Neutrophil (primary cell): Measurements from ENCODE around the gene TMTC1.
A peak's percentile ranks its signal among the peaks of the same experiment; 100 is the strongest.
"Not testable (repeated sequence)": the region's sequence is repeated elsewhere in the genome, so short reads cannot be mapped to it uniquely, and the experiment has no call there.

Source experiments
- H3K27ac ChIP-seq: fragments of 200-600 bp; sonication (generic); 2 replicates; pipeline ENCODE4 v1.5.1; 2016; ENCODE audit warnings: mild to moderate bottlenecking, moderate library complexity
- H3K27me3 ChIP-seq: fragments of 200-600 bp; sonication (generic); 2 replicates; pipeline ENCODE4 v1.6.0; 2016; ENCODE audit warnings: mild to moderate bottlenecking
- H3K36me3 ChIP-seq: fragments of 200-600 bp; sonication (generic); 2 replicates; pipeline ENCODE4 v1.5.1; 2017
- H3K4me1 ChIP-seq, 2 experiments: fragments of 200-600 bp in 1 of 2; sonication (generic) in 1 of 2; 1 replicate in 1 of 2; 2 replicates in 1 of 2; pipeline versions ENCODE4 v1.5.1 to v1.6.1; 2013 to 2016; ENCODE audit warnings: low read depth in 1 of 2, low read length in 1 of 2, mild to moderate bottlenecking in 1 of 2, moderate library complexity in 1 of 2; ENCODE audit not compliant: control insufficient read depth in 1 of 2, insufficient read depth in 1 of 2
- H3K4me3 ChIP-seq, 2 experiments: fragments of 200-600 bp in 1 of 2; sonication (generic) in 1 of 2; 1 replicate in 1 of 2; 2 replicates in 1 of 2; pipeline ENCODE4 v1.5.1; 2013 to 2016; ENCODE audit warnings: low read depth in 1 of 2, low read length in 1 of 2, mild to moderate bottlenecking in 1 of 2, moderate library complexity in 1 of 2
- H3K9me3 ChIP-seq: fragments of 200-600 bp; sonication (generic); 2 replicates; pipeline ENCODE4 v1.5.1; 2016
- TF ChIP-seq, protein P1 (sequence below): fragments of 200-600 bp; sonication (generic); IDR thresholded peaks from 2 replicates; pipeline ENCODE4 v1.5.1; 2016; ENCODE audit warnings: antibody characterized with exemption

Gene TMTC1

DNA sequence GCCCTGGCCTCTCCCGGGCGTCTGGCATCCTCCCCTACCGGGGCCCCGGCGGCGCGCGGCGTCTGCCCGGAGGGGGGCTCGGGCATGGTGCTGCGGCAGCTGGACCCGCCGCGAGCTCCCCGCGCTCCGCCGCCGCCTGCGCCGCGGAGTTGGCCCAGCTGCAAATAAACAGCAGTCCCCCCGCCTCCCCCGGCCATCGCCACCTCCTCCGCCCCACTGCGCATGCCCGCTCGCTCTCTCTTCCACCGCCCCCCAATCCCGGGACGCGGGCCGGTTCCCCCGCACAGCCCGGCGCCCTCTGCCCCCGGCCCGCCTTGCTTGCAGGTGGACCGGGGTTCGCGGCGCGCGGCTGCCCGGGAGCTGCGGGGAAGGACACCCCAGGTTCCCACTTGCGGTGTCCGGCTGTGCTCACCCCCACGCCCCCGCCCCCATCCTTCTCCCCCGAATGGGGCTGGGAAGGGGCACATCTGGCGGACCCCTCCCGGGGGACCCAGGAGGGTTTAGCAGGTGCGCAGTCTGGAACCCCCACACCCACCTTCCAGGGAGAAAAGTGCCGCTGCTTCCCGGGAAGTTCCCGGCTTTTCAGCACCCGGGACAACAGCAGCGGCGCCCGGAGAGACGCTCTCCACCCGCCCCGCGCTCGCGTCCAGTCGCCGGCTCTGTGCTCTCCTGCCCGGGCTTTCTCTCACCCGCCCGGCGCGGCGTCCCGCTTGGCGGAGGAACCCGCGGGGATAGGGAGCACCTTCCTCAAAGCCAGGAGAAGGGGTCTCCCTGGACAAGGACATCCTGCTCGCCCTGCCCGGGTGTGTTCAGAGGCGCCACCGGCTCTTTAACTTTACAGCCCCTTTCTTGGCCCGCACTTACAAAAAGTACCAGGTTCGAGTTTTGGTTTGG, at the start of gene TMTC1:
Gene TMTC1 (minus strand): TSS at position 170 of the 894 bp plus-strand sequence. CDS start 191 bp downstream, outside the sequence.
- Histone ChIP-seq H3K27ac (peak within 1 kb of the TSS; percentile 73), H3K4me1 (peaks cover 0 to 7% of the 10 kb centered on the region in 2 experiments), H3K27me3 (peaks cover 97% of the 10 kb centered on the region), H3K4me3 (peak within 1 kb of the TSS; percentile 31 to 71), H3K36me3 (no peaks in the 10 kb centered on the region), H3K9me3 (no peaks in the 10 kb centered on the region)
- TF ChIP-seq, protein P1, sequence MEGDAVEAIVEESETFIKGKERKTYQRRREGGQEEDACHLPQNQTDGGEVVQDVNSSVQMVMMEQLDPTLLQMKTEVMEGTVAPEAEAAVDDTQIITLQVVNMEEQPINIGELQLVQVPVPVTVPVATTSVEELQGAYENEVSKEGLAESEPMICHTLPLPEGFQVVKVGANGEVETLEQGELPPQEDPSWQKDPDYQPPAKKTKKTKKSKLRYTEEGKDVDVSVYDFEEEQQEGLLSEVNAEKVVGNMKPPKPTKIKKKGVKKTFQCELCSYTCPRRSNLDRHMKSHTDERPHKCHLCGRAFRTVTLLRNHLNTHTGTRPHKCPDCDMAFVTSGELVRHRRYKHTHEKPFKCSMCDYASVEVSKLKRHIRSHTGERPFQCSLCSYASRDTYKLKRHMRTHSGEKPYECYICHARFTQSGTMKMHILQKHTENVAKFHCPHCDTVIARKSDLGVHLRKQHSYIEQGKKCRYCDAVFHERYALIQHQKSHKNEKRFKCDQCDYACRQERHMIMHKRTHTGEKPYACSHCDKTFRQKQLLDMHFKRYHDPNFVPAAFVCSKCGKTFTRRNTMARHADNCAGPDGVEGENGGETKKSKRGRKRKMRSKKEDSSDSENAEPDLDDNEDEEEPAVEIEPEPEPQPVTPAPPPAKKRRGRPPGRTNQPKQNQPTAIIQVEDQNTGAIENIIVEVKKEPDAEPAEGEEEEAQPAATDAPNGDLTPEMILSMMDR, result no peak

DNA sequence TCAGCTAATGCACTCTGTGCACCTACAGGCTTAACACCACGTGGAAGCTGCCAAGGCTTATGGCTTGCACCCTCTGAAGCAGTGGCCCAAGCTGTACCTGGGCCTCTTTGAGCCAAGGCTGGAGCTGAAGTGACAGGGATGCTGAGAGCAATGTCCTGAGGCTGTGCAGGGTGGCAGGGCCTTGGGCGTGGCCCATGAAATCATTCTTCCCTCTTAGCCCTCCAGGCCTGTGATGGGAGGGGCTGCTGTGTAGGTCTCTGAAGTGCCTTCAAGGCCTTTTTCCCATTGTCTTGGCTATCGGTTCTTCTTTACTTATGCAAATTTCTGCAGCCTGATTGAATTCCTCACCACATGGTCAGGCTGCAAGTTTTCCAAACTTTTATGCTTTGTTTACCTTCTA, 47.4 kb upstream of the TMTC1 start:
- Histone ChIP-seq H3K27me3 (no peaks in the 10 kb centered on the region), H3K36me3 (no peaks in the 10 kb centered on the region), H3K4me1 (no peaks in the 10 kb centered on the region), H3K4me3 (no peak overlapping the region), H3K27ac (no peak overlapping the region), H3K9me3 (no peaks in the 10 kb centered on the region)
- TF ChIP-seq, protein P1, result no peak

DNA sequence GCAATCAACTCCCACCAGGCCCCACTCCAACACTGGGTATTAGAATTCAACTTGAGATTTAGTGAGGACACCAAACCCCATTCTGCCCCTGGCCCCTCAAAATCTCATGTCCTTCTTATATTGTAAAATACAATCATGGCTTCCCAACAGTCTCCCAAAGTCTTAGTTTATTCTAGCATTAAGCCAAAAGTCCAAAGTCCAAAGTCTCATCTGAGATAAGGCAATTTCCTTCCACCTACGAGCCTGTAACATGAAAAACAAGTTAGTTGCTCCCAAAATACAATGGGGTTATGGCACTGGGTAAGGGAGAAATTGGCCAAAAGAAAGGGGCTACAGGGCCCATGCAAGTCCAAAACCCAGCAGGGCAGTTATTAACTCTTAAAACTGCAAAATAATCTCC, 46.6 kb upstream of the TMTC1 start:
- TF ChIP-seq, protein P1, result no peak
- Histone ChIP-seq H3K36me3 (no peaks in the 10 kb centered on the region), H3K4me1 (no peaks in the 10 kb centered on the region), H3K9me3 (no peaks in the 10 kb centered on the region), H3K27me3 (no peaks in the 10 kb centered on the region), H3K27ac (no peak overlapping the region), H3K4me3 (no peak overlapping the region)

DNA sequence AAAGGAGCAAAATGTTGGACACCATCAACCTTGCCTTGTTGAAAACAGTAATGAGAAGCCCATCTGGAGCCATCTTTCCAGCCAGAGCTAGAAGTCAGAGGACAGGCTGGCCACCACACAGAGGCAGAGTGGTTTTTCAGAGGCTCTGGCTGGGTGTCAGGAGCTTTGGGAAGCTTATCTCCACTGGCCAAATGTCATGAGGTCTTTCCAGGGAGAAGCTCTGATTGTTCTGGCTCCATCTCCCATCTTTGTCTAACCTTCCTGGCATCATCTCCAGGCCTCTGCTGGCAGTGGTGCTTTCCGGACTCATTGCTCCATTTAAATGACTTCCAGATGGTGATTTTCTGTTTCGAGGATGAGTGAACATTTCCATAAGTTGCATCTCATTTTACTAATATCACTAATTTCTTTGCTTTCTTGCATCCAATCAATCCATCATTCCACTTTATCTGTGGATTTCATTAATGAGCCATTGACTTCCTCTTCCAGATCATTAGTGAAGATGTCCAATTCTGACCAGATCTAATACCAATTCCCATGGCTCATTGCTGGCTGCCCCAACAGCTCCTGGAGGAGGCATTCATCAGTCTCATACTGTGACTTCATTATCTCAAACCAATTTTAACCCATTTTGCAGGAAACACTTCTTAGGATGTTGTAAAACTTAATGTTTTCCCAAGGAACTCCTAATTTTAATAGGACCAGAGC, 35.3 kb upstream of the TMTC1 start:
- H3K4me1 ChIP-seq, result no peaks in the 10 kb centered on the region
- H3K27me3 ChIP-seq, result no peaks in the 10 kb centered on the region
- TF ChIP-seq, protein P1, result no peak
- no peaks in the 10 kb centered on the region for H3K36me3 ChIP-seq
- no peak overlapping the region for H3K27ac ChIP-seq
- H3K4me3 ChIP-seq, result no peak overlapping the region
- no peaks in the 10 kb centered on the region for H3K9me3 ChIP-seq

DNA sequence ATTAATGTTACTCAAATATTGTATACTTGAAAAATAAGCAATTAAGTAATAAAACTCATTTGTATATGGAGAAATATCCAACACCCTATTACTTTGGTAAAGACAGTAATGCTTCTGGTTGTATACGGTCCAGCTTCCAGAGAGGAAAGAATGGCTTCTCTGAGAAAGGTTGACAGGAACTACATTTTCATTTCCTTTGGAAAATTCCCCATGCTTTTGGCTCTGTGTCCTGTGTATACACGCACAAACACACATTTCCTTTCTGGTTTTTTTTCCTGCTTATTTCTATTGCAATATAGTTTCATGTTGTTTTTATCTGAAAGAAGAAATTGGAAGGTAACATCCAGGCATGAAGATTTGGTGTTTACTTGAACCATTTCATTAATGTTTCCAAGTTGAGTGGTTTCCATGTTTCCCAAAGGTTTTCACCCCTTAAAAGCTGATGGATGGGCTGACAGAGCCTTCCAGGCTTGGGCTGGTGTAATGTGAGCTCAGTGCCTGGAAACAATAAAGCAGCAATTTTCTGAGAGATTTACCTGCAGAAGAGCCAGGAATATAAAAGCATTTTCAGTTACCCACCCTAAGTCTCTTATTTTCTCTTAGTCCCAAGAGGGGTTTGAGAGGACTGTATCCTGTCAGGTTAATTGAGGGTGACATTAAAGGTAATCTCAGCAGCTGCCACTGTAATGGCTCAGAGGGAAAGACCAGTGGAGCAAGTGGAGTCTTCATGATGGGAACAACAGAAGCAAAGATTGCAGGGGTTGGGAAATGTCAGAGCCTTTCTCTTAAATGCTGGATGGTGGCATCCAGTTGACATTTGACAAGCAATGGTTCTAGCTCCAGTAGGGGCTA, 33.4 kb upstream of the TMTC1 start:
- TF ChIP-seq, protein P1, result no peak

DNA sequence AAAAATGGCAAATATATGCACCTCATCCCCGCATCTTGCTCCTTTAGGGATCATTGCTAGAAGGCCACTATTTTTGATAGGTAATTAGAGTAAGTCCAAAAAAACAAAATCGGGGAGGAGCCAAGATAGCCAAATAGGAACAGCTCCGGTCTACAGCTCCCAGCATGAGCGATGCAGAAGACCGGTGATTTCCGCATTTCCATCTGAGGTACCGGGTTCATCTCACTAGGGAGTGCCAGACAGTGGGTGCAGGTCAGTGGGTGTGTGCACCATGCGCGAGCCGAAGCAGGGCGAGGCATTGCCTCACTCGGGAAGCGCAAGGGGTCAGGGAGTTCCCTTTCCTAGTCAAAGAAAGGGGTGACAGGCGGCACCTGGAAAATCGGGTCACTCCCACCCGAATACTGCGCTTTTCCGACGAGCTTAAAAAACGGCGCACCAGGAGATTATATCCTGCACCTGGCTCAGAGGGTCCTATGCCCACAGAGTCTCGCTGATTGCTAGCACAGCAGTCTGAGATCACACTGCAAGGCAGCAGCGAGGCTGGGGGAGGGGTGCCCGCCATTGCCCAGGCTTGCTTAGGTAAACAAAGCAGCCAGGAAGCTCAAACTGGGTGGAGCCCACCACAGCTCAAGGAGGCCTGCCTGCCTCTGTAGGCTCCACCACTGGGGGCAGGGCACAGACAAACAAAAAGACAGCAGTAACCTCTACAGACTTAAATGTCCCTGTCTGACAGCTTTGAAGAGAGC, 26.0 kb upstream of the TMTC1 start:
- H3K9me3 ChIP-seq, H3K36me3 ChIP-seq, H3K27ac ChIP-seq, H3K4me1 ChIP-seq, H3K27me3 ChIP-seq, H3K4me3 ChIP-seq: not testable (repeated sequence)

More for the DNA sequence above, 33.4 kb upstream of the TMTC1 start:
- Histone ChIP-seq H3K4me3 (no peak overlapping the region), H3K27ac (no peak overlapping the region), H3K4me1 (no peaks in the 10 kb centered on the region), H3K36me3 (no peaks in the 10 kb centered on the region), H3K27me3 (no peaks in the 10 kb centered on the region), H3K9me3 (no peaks in the 10 kb centered on the region)
